Spleen (tissue), 7 donors: ENCODE data around the gene GFER.

ENCODE experiments used
- POLR2AphosphoS5 ChIP-seq, 3 donors: sonication (generic); formaldehyde crosslinking; IDR thresholded peaks; one replicate each; pipeline ENCODE4 v1.5.1; 2017; ENCODE audit warnings: antibody characterized with exemption in 3 of 3
- TF ChIP-seq, protein P1 (sequence below), 11 experiments: fragments of 200-600 bp in 7 of 11; fragments of 450-650 bp in 4 of 11; sonication (generic) in 4 of 11; IDR thresholded peaks in 8 of 11; conservative IDR thresholded peaks in 3 of 11; 1 replicate in 7 of 11; 2 replicates in 4 of 11; pipeline versions ENCODE4 v1.4.0 to v1.8.0; 2016 to 2021; ENCODE audit warnings: antibody characterized with exemption in 11 of 11, inconsistent platforms in 4 of 11, mild to moderate bottlenecking in 1 of 11
- donor health status: DM: no; HTN: no; CAD: no; lungs with moderate emphysema.
- donor health status: DM: no; HTN: no; CAD: no.
- donor health status: DM: no; HTN: no; CAD: no.

DNA sequence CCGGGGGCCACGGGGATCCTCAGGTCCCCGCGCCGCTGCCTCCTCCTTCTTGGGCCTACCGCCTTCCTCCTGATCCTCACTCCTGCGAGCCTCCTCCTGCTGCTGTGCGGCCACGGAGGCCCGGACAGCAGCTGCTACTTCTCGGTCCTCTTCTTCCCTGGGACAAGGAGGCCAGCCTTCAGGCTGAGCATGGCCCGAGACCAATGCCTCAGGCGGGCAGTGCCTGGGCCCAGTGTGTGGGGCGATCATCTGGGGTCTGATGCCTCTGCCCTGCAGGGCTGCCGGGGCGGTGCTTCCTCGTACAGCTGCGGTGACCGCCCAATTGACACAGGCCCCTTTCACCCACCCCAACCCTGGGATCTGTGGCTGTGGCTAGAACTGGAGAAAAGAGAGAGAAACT, 17.0 kb downstream of the GFER start:
- TF ChIP-seq, protein P1, sequence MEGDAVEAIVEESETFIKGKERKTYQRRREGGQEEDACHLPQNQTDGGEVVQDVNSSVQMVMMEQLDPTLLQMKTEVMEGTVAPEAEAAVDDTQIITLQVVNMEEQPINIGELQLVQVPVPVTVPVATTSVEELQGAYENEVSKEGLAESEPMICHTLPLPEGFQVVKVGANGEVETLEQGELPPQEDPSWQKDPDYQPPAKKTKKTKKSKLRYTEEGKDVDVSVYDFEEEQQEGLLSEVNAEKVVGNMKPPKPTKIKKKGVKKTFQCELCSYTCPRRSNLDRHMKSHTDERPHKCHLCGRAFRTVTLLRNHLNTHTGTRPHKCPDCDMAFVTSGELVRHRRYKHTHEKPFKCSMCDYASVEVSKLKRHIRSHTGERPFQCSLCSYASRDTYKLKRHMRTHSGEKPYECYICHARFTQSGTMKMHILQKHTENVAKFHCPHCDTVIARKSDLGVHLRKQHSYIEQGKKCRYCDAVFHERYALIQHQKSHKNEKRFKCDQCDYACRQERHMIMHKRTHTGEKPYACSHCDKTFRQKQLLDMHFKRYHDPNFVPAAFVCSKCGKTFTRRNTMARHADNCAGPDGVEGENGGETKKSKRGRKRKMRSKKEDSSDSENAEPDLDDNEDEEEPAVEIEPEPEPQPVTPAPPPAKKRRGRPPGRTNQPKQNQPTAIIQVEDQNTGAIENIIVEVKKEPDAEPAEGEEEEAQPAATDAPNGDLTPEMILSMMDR (IDR thresholded peaks at IDR 0.05 in 8 of 11, conservative IDR thresholded peaks at IDR 0.05 in 3 of 11), result no peak
- peak in 1 of 3 donors; percentile 6 for TF ChIP-seq POLR2AphosphoS5 (IDR thresholded peaks at IDR 0.05)
